Mesendoderm (in vitro differentiated cells): ENCODE measurements around the gene RBP3.

Experiments used
- DNase-seq: peaks from one replicate; pipeline ENCODE4 v3.0.0; 2013
- H2AK5ac ChIP-seq: 2 replicates; pipeline ENCODE4 v1.6.1; 2013; ENCODE audit warnings: low read length, inconsistent platforms
- H2BK120ac ChIP-seq: 2 replicates; pipeline ENCODE4 v1.6.1; 2013; ENCODE audit warnings: low read depth, mild to moderate bottlenecking, low read length, moderate library complexity, mixed read lengths
- H2BK15ac ChIP-seq: replicated peaks from 2 replicates; pipeline ENCODE4 v1.6.1; 2013; ENCODE audit warnings: low read depth, mild to moderate bottlenecking, moderate library complexity
- H2BK5ac ChIP-seq: 2 replicates; pipeline ENCODE4 v1.6.1; 2013; ENCODE audit warnings: low read length, inconsistent platforms
- H3K18ac ChIP-seq: 2 replicates; pipeline ENCODE4 v1.6.1; 2013; ENCODE audit warnings: mild to moderate bottlenecking, low read length, mixed read lengths
- H3K23ac ChIP-seq: one replicate; pipeline ENCODE4 v1.6.1; 2013; ENCODE audit warnings: low read length
- H3K27ac ChIP-seq: 2 replicates; pipeline ENCODE4 v1.5.1; 2013; ENCODE audit warnings: low read depth, mild to moderate bottlenecking, inconsistent platforms, low read length, moderate library complexity
- H3K27me3 ChIP-seq: 2 replicates; pipeline ENCODE4 v1.6.1; 2013; ENCODE audit warnings: low read length, control low read depth, mild to moderate bottlenecking, inconsistent platforms; ENCODE audit not compliant: insufficient read depth, poor library complexity
- H3K36me3 ChIP-seq: 2 replicates; pipeline ENCODE4 v1.6.1; 2013; ENCODE audit warnings: low read length, inconsistent platforms; ENCODE audit not compliant: control insufficient read depth, insufficient read depth
- H3K4ac ChIP-seq: one replicate; pipeline ENCODE4 v1.6.1; 2013; ENCODE audit warnings: low read depth, mild to moderate bottlenecking, low read length, moderate library complexity
- H3K4me1 ChIP-seq: 2 replicates; pipeline ENCODE4 v1.6.1; 2013; ENCODE audit warnings: low read depth, low read length, inconsistent platforms; ENCODE audit not compliant: control insufficient read depth
- H3K4me2 ChIP-seq: 2 replicates; pipeline ENCODE4 v1.6.1; 2013; ENCODE audit warnings: low read length
- H3K4me3 ChIP-seq: 2 replicates; pipeline ENCODE4 v1.5.1; 2013; ENCODE audit warnings: mild to moderate bottlenecking, low read length
- H3K56ac ChIP-seq: one replicate; pipeline ENCODE4 v1.6.1; 2013; ENCODE audit warnings: low read length
- H3K79me1 ChIP-seq: 2 replicates; pipeline ENCODE4 v1.6.1; 2013; ENCODE audit warnings: low read length, inconsistent platforms
- H3K79me2 ChIP-seq: 2 replicates; pipeline ENCODE4 v1.6.1; 2013; ENCODE audit warnings: mild to moderate bottlenecking, low read length; ENCODE audit not compliant: control insufficient read depth, insufficient read depth
- H3K9ac ChIP-seq: 2 replicates; pipeline ENCODE4 v1.6.1; 2013; ENCODE audit warnings: low read length, inconsistent platforms
- H4K5ac ChIP-seq: one replicate; pipeline ENCODE4 v1.6.1; 2013; ENCODE audit warnings: low read length
- H4K8ac ChIP-seq: one replicate; pipeline ENCODE4 v1.6.1; 2013; ENCODE audit warnings: low read depth, mild to moderate bottlenecking, control low read depth, low read length, moderate library complexity
- WGBS: extraction: QIAGEN DNeasy Blood & Tissue Kit; methylation state at CpG from one replicate; pipeline ENCODE4 v1.1.7; 2013; ENCODE audit warnings: low lambda C conversion rate, missing lambda C conversion rate; ENCODE audit not compliant: insufficient coverage; ENCODE audit errors: extremely low coverage; 5-methylcytosine and 5-hydroxymethylcytosine counted together

The RBP3 gene

GRCh38 chr10:47325303-47326291 lies 22.6 kb upstream of the RBP3 start:
- no peak overlapping the region for H3K4ac ChIP-seq
- no peak overlapping the region for H2BK5ac ChIP-seq
- WGBS, result no CpG with 5 or more reads among the region's 30 CpGs
- H3K27ac ChIP-seq, result no peak overlapping the region
- H3K79me1 ChIP-seq, result no peaks in the 10 kb centered on the region
- H4K5ac ChIP-seq, result no peak overlapping the region
- no peak overlapping the region for H3K9ac ChIP-seq
- no peak overlapping the region for H3K4me3 ChIP-seq
- H3K27me3 ChIP-seq, result no peaks in the 10 kb centered on the region
- H3K18ac ChIP-seq, result no peak overlapping the region
- DNase-seq, result no peak
- no peak overlapping the region for H3K4me2 ChIP-seq
- H3K79me2 ChIP-seq, result no peaks in the 10 kb centered on the region
- H2BK15ac ChIP-seq, result no peak overlapping the region
- H3K4me1 ChIP-seq, result no peaks in the 10 kb centered on the region
- H3K23ac ChIP-seq, result no peak overlapping the region
- no peaks in the 10 kb centered on the region for H3K36me3 ChIP-seq
- H4K8ac ChIP-seq, result no peak overlapping the region
- H2AK5ac ChIP-seq, result no peak overlapping the region
- no peak overlapping the region for H2BK120ac ChIP-seq
- no peak overlapping the region for H3K56ac ChIP-seq

- no peak overlapping the region for H4K8ac ChIP-seq
- no peak overlapping the region for H3K23ac ChIP-seq
- H3K9ac ChIP-seq, result no peak overlapping the region
- H2BK5ac ChIP-seq, result no peak overlapping the region
- no peak overlapping the region for H2BK15ac ChIP-seq
- no peak overlapping the region for H3K4ac ChIP-seq
- no peak overlapping the region for H2AK5ac ChIP-seq
- H4K5ac ChIP-seq, result no peak overlapping the region
- no CpG with 5 or more reads among the region's 5 CpGs for WGBS
- no peaks in the 10 kb centered on the region for H3K79me1 ChIP-seq
- no peak overlapping the region for H3K18ac ChIP-seq
- no peak overlapping the region for H3K4me3 ChIP-seq
- H3K27ac ChIP-seq, result no peak overlapping the region
- H2BK120ac ChIP-seq, result no peak overlapping the region
- no peak for DNase-seq
- H3K56ac ChIP-seq, result no peak overlapping the region
- no peaks in the 10 kb centered on the region for H3K4me1 ChIP-seq
- H3K79me2 ChIP-seq, result no peaks in the 10 kb centered on the region
- no peaks in the 10 kb centered on the region for H3K36me3 ChIP-seq
- H3K27me3 ChIP-seq, result no peaks in the 10 kb centered on the region
- H3K4me2 ChIP-seq, result no peak overlapping the region
Observed at GRCh38 chr10:47326306-47326926, 21.7 kb upstream of the RBP3 start.

- no peak overlapping the region for H4K8ac ChIP-seq
- WGBS, result no CpG with 5 or more reads among the region's 11 CpGs
- H3K27me3 ChIP-seq, result no peaks in the 10 kb centered on the region
- no peak overlapping the region for H3K18ac ChIP-seq
- H3K36me3 ChIP-seq, result no peaks in the 10 kb centered on the region
- no peak overlapping the region for H4K5ac ChIP-seq
- no peak overlapping the region for H3K4me2 ChIP-seq
- DNase-seq, result no peak
- no peak overlapping the region for H2BK5ac ChIP-seq
- no peak overlapping the region for H3K27ac ChIP-seq
- no peak overlapping the region for H2BK120ac ChIP-seq
- no peaks in the 10 kb centered on the region for H3K4me1 ChIP-seq
- H3K23ac ChIP-seq, result no peak overlapping the region
- H3K79me2 ChIP-seq, result no peaks in the 10 kb centered on the region
- H2AK5ac ChIP-seq, result no peak overlapping the region
- H3K79me1 ChIP-seq, result no peaks in the 10 kb centered on the region
- no peak overlapping the region for H3K4ac ChIP-seq
- no peak overlapping the region for H2BK15ac ChIP-seq
- H3K56ac ChIP-seq, result no peak overlapping the region
- no peak overlapping the region for H3K9ac ChIP-seq
- H3K4me3 ChIP-seq, result no peak overlapping the region
Observed at GRCh38 chr10:47326927-47327330, 21.2 kb upstream of the RBP3 start.

GRCh38 chr10:47329855-47330254 lies 18.3 kb upstream of the RBP3 start:
- Histone ChIP-seq H3K4me1 (no peaks in the 10 kb centered on the region), H3K4ac (no peak overlapping the region), H3K4me3 (no peak overlapping the region), H4K5ac (no peak overlapping the region), H3K56ac (no peak overlapping the region), H4K8ac (no peak overlapping the region), H3K27me3 (no peaks in the 10 kb centered on the region), H3K4me2 (no peak overlapping the region), H3K79me2 (no peaks in the 10 kb centered on the region), H2BK120ac (no peak overlapping the region), H3K79me1 (no peaks in the 10 kb centered on the region), H2BK5ac (no peak overlapping the region), H2BK15ac (no peak overlapping the region), H3K18ac (no peak overlapping the region), H2AK5ac (no peak overlapping the region), H3K36me3 (no peaks in the 10 kb centered on the region), H3K23ac (no peak overlapping the region), H3K27ac (no peak overlapping the region), H3K9ac (no peak overlapping the region)
- no CpG with 5 or more reads among the region's 4 CpGs for WGBS
- DNase-seq, result no peak

GRCh38 chr10:47330366-47330765 lies 17.8 kb upstream of the RBP3 start:
- H2AK5ac ChIP-seq, result no peak overlapping the region
- H3K9ac ChIP-seq, result no peak overlapping the region
- H2BK120ac ChIP-seq, result no peak overlapping the region
- no peak overlapping the region for H4K8ac ChIP-seq
- H3K4me1 ChIP-seq, result no peaks in the 10 kb centered on the region
- H2BK5ac ChIP-seq, result no peak overlapping the region
- no peak overlapping the region for H3K18ac ChIP-seq
- H4K5ac ChIP-seq, result no peak overlapping the region
- H3K4me3 ChIP-seq, result no peak overlapping the region
- WGBS, result no CpG with 5 or more reads among the region's 3 CpGs
- no peaks in the 10 kb centered on the region for H3K27me3 ChIP-seq
- no peak for DNase-seq
- H3K27ac ChIP-seq, result no peak overlapping the region
- no peaks in the 10 kb centered on the region for H3K36me3 ChIP-seq
- no peak overlapping the region for H3K56ac ChIP-seq
- H3K79me1 ChIP-seq, result no peaks in the 10 kb centered on the region
- no peak overlapping the region for H3K23ac ChIP-seq
- no peak overlapping the region for H3K4ac ChIP-seq
- no peaks in the 10 kb centered on the region for H3K79me2 ChIP-seq
- H3K4me2 ChIP-seq, result no peak overlapping the region
- no peak overlapping the region for H2BK15ac ChIP-seq
